Activated T-cell treated with anti-CD3 and anti-CD28 coated beads for 4 hours (primary cell): Measurements from ENCODE around the gene DLL1.
"Not testable (repeated sequence)": the region's sequence is repeated elsewhere in the genome, so short reads cannot be mapped to it uniquely, and the experiment has no call there.

Source experiments
- DNase-seq: peaks from one replicate; pipeline ENCODE4 v3.0.0-alpha.2; 2020

The DLL1 gene

GRCh38 chr6:170290296-170291128 is at the start of gene DLL1:
TSS of gene DLL1 (minus strand) at chr6:170291078. CDS start at chr6:170290139, 939 bp downstream.
- no peak for DNase-seq

- not testable (repeated sequence) for DNase-seq
These were observed 44.3 kb upstream of the DLL1 start for GRCh38 chr6:170335199-170335598.

- DNase-seq = no peak
These were observed 38.4 kb upstream of the DLL1 start for GRCh38 chr6:170329321-170329720.

- no peak for DNase-seq
These were observed 26.8 kb upstream of the DLL1 start for GRCh38 chr6:170317718-170318117.

- no peak for DNase-seq
These were observed 26.2 kb upstream of the DLL1 start for GRCh38 chr6:170317076-170317475.

- no peak for DNase-seq
These were observed 25.2 kb upstream of the DLL1 start for GRCh38 chr6:170316071-170316470.

- no peak for DNase-seq
These were observed 24.1 kb upstream of the DLL1 start for GRCh38 chr6:170314983-170315382.

- DNase-seq = no peak
These were observed 22.9 kb upstream of the DLL1 start for GRCh38 chr6:170313716-170314295.

- no peak for DNase-seq
These were observed 22.0 kb upstream of the DLL1 start for GRCh38 chr6:170312876-170313275.

- no peak for DNase-seq
These were observed 20.8 kb upstream of the DLL1 start for GRCh38 chr6:170311696-170312095.

- DNase-seq = no peak
These were observed 17.9 kb upstream of the DLL1 start for GRCh38 chr6:170308761-170309160.

GRCh38 chr6:170307080-170307545 is 16.2 kb upstream of the DLL1 start:
- no peak for DNase-seq

- peak; percentile 88 for DNase-seq
These were observed 15.6 kb upstream of the DLL1 start, which contains the start of gene FAM120B for GRCh38 chr6:170306324-170307079. TSS of gene FAM120B (plus strand) at chr6:170306758. CDS start at chr6:170317391, 10,633 bp downstream.

GRCh38 chr6:170305805-170306323 is 15.0 kb upstream of the DLL1 start:
- DNase-seq = no peak

GRCh38 chr6:170301184-170301583 is 10.3 kb upstream of the DLL1 start:
- no peak for DNase-seq

GRCh38 chr6:170298688-170299087 is 7.8 kb upstream of the DLL1 start:
- DNase-seq = no peak

- DNase-seq = no peak
These were observed 6.9 kb upstream of the DLL1 start for GRCh38 chr6:170297576-170298330.

GRCh38 chr6:170296746-170297575 is 6.1 kb upstream of the DLL1 start:
- DNase-seq = no peak

GRCh38 chr6:170296423-170296745 is 5.5 kb upstream of the DLL1 start:
- DNase-seq = no peak

GRCh38 chr6:170295510-170296422 is 4.9 kb upstream of the DLL1 start:
- peak; percentile 54 for DNase-seq
